Measurements from ENCODE around the gene LEMD2.

LEMD2 gene

DNA sequence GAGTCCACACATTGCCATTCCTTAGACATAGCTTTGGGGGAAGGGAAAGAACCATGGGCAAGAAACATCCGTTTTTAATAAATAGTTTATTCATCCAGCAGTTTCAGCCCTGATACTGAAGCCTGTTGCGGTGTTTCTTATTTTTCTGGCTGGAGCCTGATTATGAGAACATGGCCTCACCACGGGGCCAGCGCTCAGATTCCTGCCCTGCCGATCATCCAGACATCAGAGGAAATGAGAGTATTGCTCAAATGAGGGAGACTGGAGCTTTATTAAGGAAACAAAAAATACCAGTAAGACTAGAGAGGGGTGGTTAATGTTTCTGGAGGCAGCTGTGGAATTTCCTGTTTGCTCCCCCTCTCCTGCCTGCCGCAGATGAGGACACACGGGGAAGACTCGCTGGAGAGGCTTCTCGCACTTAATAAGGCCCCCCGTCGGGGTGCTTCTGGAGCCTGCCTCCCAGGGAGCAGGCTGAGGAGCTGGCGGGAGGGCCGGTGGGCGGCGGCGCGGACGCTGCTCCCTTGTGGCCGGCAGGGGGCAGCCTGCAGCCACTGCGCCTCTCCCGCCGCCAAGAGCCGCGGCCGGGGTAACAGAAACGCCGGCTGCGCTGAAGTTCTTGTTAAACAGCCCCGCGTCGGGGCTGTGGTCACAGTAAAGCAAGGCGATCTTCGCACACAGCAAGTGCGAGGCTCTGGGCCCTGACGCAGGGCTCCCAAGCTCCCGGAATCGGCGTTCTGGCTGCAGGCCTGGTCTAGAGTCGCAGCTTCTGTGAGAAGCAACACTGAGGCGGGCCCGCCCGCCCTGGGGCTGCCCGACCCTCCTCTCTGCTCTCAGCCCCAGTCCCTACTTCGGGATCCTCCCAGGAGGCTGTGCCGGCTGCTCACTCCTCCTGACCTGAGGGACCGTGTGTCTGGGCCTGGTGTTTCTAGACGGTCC, 17.5 kb downstream of the LEMD2 start:
- DNase-seq, result peak; percentile 73

DNA sequence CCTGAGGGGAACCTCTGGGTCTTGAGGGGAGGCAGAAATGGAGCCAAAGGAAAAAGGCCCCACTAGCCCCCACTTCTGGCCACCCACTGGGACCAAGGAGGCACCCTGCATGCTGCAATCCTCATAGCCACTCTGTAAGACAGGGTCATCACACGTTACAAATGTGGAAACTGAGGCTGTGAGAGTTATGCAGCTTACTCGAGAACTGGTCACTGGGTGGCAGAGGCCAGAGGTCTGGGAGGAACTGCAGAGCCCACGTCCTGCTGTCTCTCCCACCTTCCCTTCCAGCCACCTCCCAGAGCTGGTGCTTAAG, 18.1 kb downstream of the LEMD2 start:
- DNase-seq, result no peak

GRCh38 chr6:33770124-33770832, 18.7 kb downstream of the LEMD2 start:
- DNase-seq, result no peak

GRCh38 chr6:33769248-33769821, 19.6 kb downstream of the LEMD2 start:
- DNase-seq, result no peak

- peak; percentile 86 for DNase-seq
These were observed 20.2 kb downstream of the LEMD2 start for GRCh38 chr6:33768644-33769120.

- DNase-seq, result no peak
These were observed 21.7 kb downstream of the LEMD2 start for GRCh38 chr6:33766921-33767907.

GRCh38 chr6:33765368-33765767, 23.6 kb downstream of the LEMD2 start:
- DNase-seq, result no peak

DNA sequence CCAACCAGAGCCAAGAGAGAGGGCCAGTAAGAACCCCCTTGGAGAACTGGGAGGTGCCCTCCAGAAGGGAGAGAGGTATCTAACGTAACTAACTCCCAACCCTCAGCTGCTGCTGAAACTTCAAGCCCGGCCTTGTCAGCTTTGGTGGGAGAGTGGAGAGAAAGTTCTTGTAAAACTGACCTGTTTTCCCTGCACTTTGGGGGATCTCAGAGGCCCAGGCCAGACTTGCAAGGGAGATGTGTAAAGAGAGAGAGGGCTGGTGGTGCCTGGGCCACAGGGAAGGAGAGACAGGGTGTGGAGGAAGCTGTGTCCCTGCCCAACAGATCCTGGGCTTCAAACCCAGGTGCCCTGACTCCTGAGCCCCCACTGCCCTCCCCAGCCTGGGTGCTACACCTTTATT, 24.9 kb downstream of the LEMD2 start:
- no peak for DNase-seq

GRCh38 chr6:33763483-33763882, 25.4 kb downstream of the LEMD2 start:
- DNase-seq, result no peak

GRCh38 chr6:33762713-33763112, 26.2 kb downstream of the LEMD2 start:
- no peak for DNase-seq

- DNase-seq, result peak; percentile 59
These were observed 26.9 kb downstream of the LEMD2 start for GRCh38 chr6:33761922-33762629.

GRCh38 chr6:33761581-33761921, 27.4 kb downstream of the LEMD2 start:
- DNase-seq, result no peak

GRCh38 chr6:33759887-33760629, 28.9 kb downstream of the LEMD2 start:
- DNase-seq, result no peak

- no peak for DNase-seq
These were observed 30.1 kb downstream of the LEMD2 start for GRCh38 chr6:33758815-33759216.

GRCh38 chr6:33757906-33758305, 31.0 kb downstream of the LEMD2 start:
- DNase-seq, result no peak

GRCh38 chr6:33757113-33757512, 31.8 kb downstream of the LEMD2 start:
- DNase-seq, result no peak

GRCh38 chr6:33756211-33756954, 32.5 kb downstream of the LEMD2 start:
- DNase-seq, result no peak

- no peak for DNase-seq
These were observed 33.7 kb downstream of the LEMD2 start for GRCh38 chr6:33755070-33755869.

DNA sequence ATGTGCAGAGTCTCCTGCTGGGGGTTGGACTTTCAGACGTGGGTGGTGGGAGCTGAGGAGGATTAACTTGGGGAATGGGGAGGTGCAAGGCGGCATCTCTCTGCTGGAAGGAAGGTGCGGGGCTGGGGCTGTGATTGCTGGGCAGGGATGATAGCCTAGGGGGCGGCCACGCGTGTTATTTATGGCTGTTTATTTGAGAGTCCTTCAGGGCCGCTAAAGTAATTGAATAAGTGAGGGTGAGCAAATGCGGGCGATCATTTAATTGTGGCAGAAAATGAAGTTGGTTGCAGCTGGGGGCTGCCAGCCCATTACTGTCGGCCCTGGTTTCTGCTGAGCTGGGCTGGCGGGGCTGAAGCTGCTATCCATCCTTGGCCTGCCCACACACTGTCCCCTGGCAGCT, 34.7 kb downstream of the LEMD2 start:
- no peak for DNase-seq

GRCh38 chr6:33752646-33753015, 36.3 kb downstream of the LEMD2 start:
- no peak for DNase-seq

Measured in activated CD4-positive, alpha-beta T cell treated with anti-CD3 and anti-CD28 coated beads, Interleukin-2, Interleukin-6, amounts not matched to agents 100 ng/mL and 50 ng/mL, durations not matched to agents 16 hours and 8 hours (primary cell).